Subcutaneous adipose tissue (tissue), 4 donors: ENCODE data around the gene RSRC1. TPM values are rescaled to one million over a fixed set of nuclear protein-coding genes. Genes with fewer than 3 reads are reported as not detected.

Source experiments
- CTCF ChIP-seq: fragments of 450-650 bp; IDR thresholded peaks from one replicate; pipeline ENCODE4 v1.5.1; 2016; ENCODE audit warnings: low read depth, mild to moderate bottlenecking, control low read depth, antibody characterized with exemption, moderate library complexity
- total RNA-seq, 4 donors: library from RNA; depleted of rRNA; stranded (reverse); fragments of >200 nt; gene quantifications; one replicate each; pipeline ENCODE4 v1.1.0, GENCODE V29; 2016

The RSRC1 gene
- total RNA-seq, 4 donors from 2014 or later = 64.3 to 75.0 (median 68.4) TPM

- TF ChIP-seq CTCF = no peak
Observed at GRCh38 chr3:158590223-158590622, 480.3 kb downstream of the RSRC1 start.

Other genes with a start within 250 kb of the RSRC1 start
- gene SHOX2, start 3.7 kb upstream of the RSRC1 start, total RNA-seq = 10 to 100 TPM in 3 of 4 donors, 1 to 10 TPM in 1; 8.0 to 24.5 (median 18.6) TPM